IMR-90 (cell line): Measurements from ENCODE around the gene MUC5B. TPM values are rescaled to one million over a fixed set of nuclear protein-coding genes. Genes with fewer than 3 reads are reported as not detected.

ENCODE experiments used
- ATAC-seq: fragments of 200-7000 bp; cut with Tn5 transposase; 2 replicates; pipeline ENCODE4 v1.9.1; 2020; ENCODE audit warnings: low read depth, mild to moderate bottlenecking, moderate library complexity
- BruUV-seq: library from RNA; stranded (reverse); fragments of 400-500 nt; replicated peaks from 2 replicates; lab custom pipeline; 2021; lab: Mats Ljungman, UMichigan
- CTCF ChIA-PET: fragments of 300-600 bp; formaldehyde crosslinking; extraction: SDS; loops from one replicate; lab custom pipeline; 2021; ENCODE audit warnings: antibody characterized with exemption; lab: Yijun Ruan, JAX
- POLR2A ChIA-PET: fragments of 300-600 bp; sonication (Branson Sonifier 250); formaldehyde crosslinking; loops from one replicate; lab custom pipeline; 2022; ENCODE audit warnings: antibody characterized with exemption; ENCODE audit not compliant: unreplicated experiment; lab: Charles Lee
- DNase-seq: peaks from one replicate; pipeline ENCODE4 v3.0.0; 2013
- H2AFZ ChIP-seq: replicated peaks from 2 replicates; pipeline ENCODE3; 2013; ENCODE audit warnings: low read length, mild to moderate bottlenecking; ENCODE audit not compliant: poor library complexity
- H2AK5ac ChIP-seq: 2 replicates; pipeline ENCODE4 v1.6.1; 2013; ENCODE audit warnings: low read depth, low read length, inconsistent platforms
- H2AK9ac ChIP-seq: replicated peaks from 2 replicates; pipeline ENCODE3; 2013; ENCODE audit warnings: mild to moderate bottlenecking, low read depth, low read length, moderate library complexity; ENCODE audit not compliant: poor library complexity
- H2BK120ac ChIP-seq: 2 replicates; pipeline ENCODE4 v1.6.1; 2013; ENCODE audit warnings: low read depth, low read length, inconsistent platforms
- H2BK15ac ChIP-seq: 3 replicates; pipeline ENCODE4 v1.6.1; 2013; ENCODE audit warnings: low read depth, low read length, inconsistent platforms
- H2BK20ac ChIP-seq: 2 replicates; pipeline ENCODE4 v1.6.1; 2013; ENCODE audit warnings: low read depth, mild to moderate bottlenecking, inconsistent platforms, low read length, moderate library complexity
- H2BK5ac ChIP-seq: 2 replicates; pipeline ENCODE4 v1.6.1; 2013; ENCODE audit warnings: mild to moderate bottlenecking, low read depth, low read length, inconsistent platforms; ENCODE audit not compliant: poor library complexity, severe bottlenecking
- H3K14ac ChIP-seq: replicated peaks from 2 replicates; pipeline ENCODE4 v1.6.1; 2013; ENCODE audit warnings: low read depth, low read length, inconsistent platforms
- H3K18ac ChIP-seq: 2 replicates; pipeline ENCODE4 v1.6.1; 2013; ENCODE audit warnings: low read depth, low read length, control low read depth
- H3K23ac ChIP-seq: 2 replicates; pipeline ENCODE4 v1.6.1; 2013; ENCODE audit warnings: low read depth, low read length, inconsistent platforms
- H3K27ac ChIP-seq: 2 replicates; pipeline ENCODE4 v1.5.1; 2013; ENCODE audit warnings: mild to moderate bottlenecking, control low read depth, low read length; ENCODE audit not compliant: insufficient read depth
- H3K27me3 ChIP-seq: 2 replicates; pipeline ENCODE4 v1.6.1; 2013; ENCODE audit warnings: low read length; ENCODE audit not compliant: control insufficient read depth, insufficient read depth
- H3K36me3 ChIP-seq: 2 replicates; pipeline ENCODE4 v1.6.1; 2013; ENCODE audit warnings: low read length, mixed read lengths; ENCODE audit not compliant: control insufficient read depth, insufficient read depth
- H3K4ac ChIP-seq: 2 replicates; pipeline ENCODE4 v1.6.1; 2013; ENCODE audit warnings: low read depth, low read length, inconsistent platforms
- H3K4me1 ChIP-seq: 2 replicates; pipeline ENCODE4 v1.6.1; 2013; ENCODE audit warnings: low read length, mixed read lengths; ENCODE audit not compliant: control insufficient read depth, insufficient read depth
- H3K4me2 ChIP-seq: 2 replicates; pipeline ENCODE4 v1.6.1; 2013; ENCODE audit warnings: low read depth, mild to moderate bottlenecking, control low read depth, low read length, moderate library complexity
- H3K4me3 ChIP-seq: 2 replicates; pipeline ENCODE4 v1.5.1; 2013; ENCODE audit warnings: low read depth, mild to moderate bottlenecking, control low read depth, low read length, moderate library complexity; ENCODE audit not compliant: insufficient read depth
- H3K56ac ChIP-seq: 2 replicates; pipeline ENCODE4 v1.6.1; 2013; ENCODE audit warnings: low read length, inconsistent platforms; ENCODE audit not compliant: insufficient read depth; ENCODE audit errors: extremely low read depth
- H3K79me1 ChIP-seq, 2 experiments: 2 replicates each; pipeline ENCODE4 v1.6.1; 2013; ENCODE audit warnings: low read length in 2 of 2, inconsistent platforms in 1 of 2, low read depth in 1 of 2
- H3K9ac ChIP-seq: 2 replicates; pipeline ENCODE4 v1.6.1; 2013; ENCODE audit warnings: low read depth, low read length, control low read depth
- H3K9me1 ChIP-seq: 2 replicates; pipeline ENCODE4 v1.6.1; 2013; ENCODE audit warnings: low read length, inconsistent platforms; ENCODE audit not compliant: insufficient read depth
- H3K9me3 ChIP-seq: 2 replicates; pipeline ENCODE4 v1.6.1; 2013; ENCODE audit warnings: low read length; ENCODE audit not compliant: control insufficient read depth, insufficient read depth
- H4K20me1 ChIP-seq: 2 replicates; pipeline ENCODE4 v1.6.1; 2013; ENCODE audit warnings: low read length, inconsistent platforms; ENCODE audit not compliant: insufficient read depth
- H4K5ac ChIP-seq: 2 replicates; pipeline ENCODE4 v1.6.1; 2013; ENCODE audit warnings: mild to moderate bottlenecking, low read depth, low read length, control low read depth
- H4K8ac ChIP-seq, 2 experiments: 2 replicates each; pipeline ENCODE4 v1.6.1; 2013; ENCODE audit warnings: low read depth in 2 of 2, low read length in 2 of 2, control low read depth in 1 of 2, inconsistent platforms in 1 of 2
- H4K91ac ChIP-seq: 2 replicates; pipeline ENCODE4 v1.6.1; 2013; ENCODE audit warnings: low read depth, low read length, inconsistent platforms; ENCODE audit not compliant: insufficient read depth
- BHLHE40 ChIP-seq: fragments of 150-350 bp; IDR thresholded peaks from 2 replicates; pipeline ENCODE4 v1.6.1; 2016; ENCODE audit warnings: mild to moderate bottlenecking, low read depth, low read length
- CEBPB ChIP-seq: IDR thresholded peaks from 2 replicates; pipeline ENCODE4 v1.6.1; 2012; ENCODE audit warnings: low read depth, low read length, improper control_type of control experiment
- CHD1 ChIP-seq: IDR thresholded peaks from 2 replicates; pipeline ENCODE4 v1.6.1; 2012; ENCODE audit warnings: low read depth, low read length, improper control_type of control experiment
- CTCF ChIP-seq: conservative IDR thresholded peaks from 2 replicates; pipeline ENCODE4 v1.5.1; 2012; ENCODE audit warnings: mild to moderate bottlenecking, low read depth, low read length, improper control_type of control experiment
- ELK1 ChIP-seq: fragments of 150-350 bp; IDR thresholded peaks from 2 replicates; pipeline ENCODE4 v1.6.1; 2016; ENCODE audit warnings: low read depth, mild to moderate bottlenecking, low read length, moderate library complexity, borderline replicate concordance
- FOS ChIP-seq: fragments of 150-350 bp; IDR thresholded peaks from 2 replicates; pipeline ENCODE4 v1.6.1; 2016; ENCODE audit warnings: low read depth, low read length
- MAFK ChIP-seq: IDR thresholded peaks from 2 replicates; pipeline ENCODE4 v1.6.1; 2012; ENCODE audit warnings: low read depth, low read length, improper control_type of control experiment
- MAZ ChIP-seq: IDR thresholded peaks from 2 replicates; pipeline ENCODE4 v1.6.1; 2012; ENCODE audit warnings: low read depth, mild to moderate bottlenecking, low read length, improper control_type of control experiment, moderate library complexity, borderline replicate concordance
- MXI1 ChIP-seq: IDR thresholded peaks from 2 replicates; pipeline ENCODE4 v1.6.1; 2012; ENCODE audit warnings: low read depth, mild to moderate bottlenecking, low read length, moderate library complexity, borderline replicate concordance
- NFE2L2 ChIP-seq: fragments of 150-350 bp; IDR thresholded peaks from 2 replicates; pipeline ENCODE4 v1.6.1; 2016; ENCODE audit warnings: low read depth, mild to moderate bottlenecking, low read length
- POLR2A ChIP-seq: IDR thresholded peaks from 2 replicates; pipeline ENCODE4 v1.6.1; 2012; ENCODE audit warnings: mild to moderate bottlenecking, low read depth, low read length
- RAD21 ChIP-seq: IDR thresholded peaks from 2 replicates; pipeline ENCODE4 v1.6.1; 2012; ENCODE audit warnings: low read length, improper control_type of control experiment
- RCOR1 ChIP-seq: IDR thresholded peaks from 2 replicates; pipeline ENCODE4 v1.6.1; 2012; ENCODE audit warnings: mild to moderate bottlenecking, low read length, improper control_type of control experiment; ENCODE audit not compliant: insufficient replicate concordance
- RFX5 ChIP-seq: IDR thresholded peaks from 2 replicates; pipeline ENCODE4 v1.8.0; 2012; ENCODE audit warnings: low read depth, mild to moderate bottlenecking, low read length, moderate library complexity
- SMC3 ChIP-seq: fragments of 150-350 bp; IDR thresholded peaks from 2 replicates; pipeline ENCODE4 v1.6.1; 2016; ENCODE audit warnings: low read depth, mild to moderate bottlenecking, antibody characterized with exemption, low read length, moderate library complexity
- USF2 ChIP-seq: fragments of 150-350 bp; IDR thresholded peaks from 2 replicates; pipeline ENCODE4 v1.6.1; 2017; ENCODE audit warnings: mild to moderate bottlenecking, antibody characterized with exemption, low read length, low read depth
- WGBS, 2 experiments: methylation state at CpG; one replicate each; pipeline versions ENCODE4 v1.1.5 to v1.1.7; 2013; ENCODE audit warnings: missing lambda C conversion rate in 2 of 2; ENCODE audit not compliant: insufficient read length in 1 of 2; ENCODE audit errors: extremely low coverage in 2 of 2; 5-methylcytosine and 5-hydroxymethylcytosine counted together
- dilution Hi-C: fragments of 300-500 bp; cut with HindIII; formaldehyde crosslinking; loops from one replicate; pipeline ENCODE4 v1.14.3; 2018; ENCODE audit warnings: low sequenced_read_pairs; ENCODE audit not compliant: unreplicated experiment
- in situ Hi-C: fragments of 300-500 bp; cut with MboI; formaldehyde crosslinking; loops from 3 replicates; pipeline ENCODE4 v1.14.3; 2019; ENCODE audit warnings: low sequenced_read_pairs, inconsistent platforms, mixed read lengths
- intact Hi-C: fragments of 100-400 bp; cut with micrococcal nuclease; formaldehyde crosslinking; loops from 2 replicates; pipeline ENCODE4 v1.10.0; 2022
- polyA plus RNA-seq, 3 experiments: library from polyadenylated mRNA; depleted of rRNA; stranded (reverse); fragments of >200 nt; gene quantifications; 2 replicates each; pipeline ENCODE4 v1.2.3, GENCODE V29; 2012; ENCODE audit warnings: low replicate concordance in 1 of 3
- total RNA-seq: library from RNA; depleted of rRNA; stranded (reverse); fragments of >200 nt; gene quantifications from 2 replicates; pipeline ENCODE4 v1.2.3, GENCODE V29; 2012

MUC5B gene
- total and polyA plus RNA-seq, 2 of the 4 experiments (the other 2 are of a cell fraction), result not detected

- intact Hi-C loops, result no loop called here
- H3K18ac ChIP-seq, result no peak overlapping the region
- H2BK20ac ChIP-seq, result no peak overlapping the region
- no peak overlapping the region for H3K27ac ChIP-seq
- H3K56ac ChIP-seq, result no peak overlapping the region
- dilution Hi-C loops, result no loop called here
- H3K4ac ChIP-seq, result no peak overlapping the region
- H2AK5ac ChIP-seq, result no peak overlapping the region
- ATAC-seq (no peak), DNase-seq (no peak)
- no peaks in the 10 kb centered on the region for H3K4me1 ChIP-seq
- no peaks in the 10 kb centered on the region for H3K79me1 ChIP-seq
- no peak overlapping the region for H2AFZ ChIP-seq
- H3K9me1 ChIP-seq, result no peaks in the 10 kb centered on the region
- H3K27me3 ChIP-seq, result no peaks in the 10 kb centered on the region
- no peak overlapping the region for H2AK9ac ChIP-seq
- no peak overlapping the region for H2BK5ac ChIP-seq
- in situ Hi-C loops, result no loop called here
- no TSS peak for BruUV-seq
- peaks cover 14% of the 10 kb centered on the region; the same call in 1 of the 2 replicates for H3K9me3 ChIP-seq
- no peak overlapping the region for H3K14ac ChIP-seq
- H3K4me3 ChIP-seq, result no peak overlapping the region
- H2BK15ac ChIP-seq, result no peak overlapping the region
- H3K36me3 ChIP-seq, result no peaks in the 10 kb centered on the region
- TF ChIP-seq USF2 (no peak), NFE2L2 (no peak), SMC3 (no peak), RAD21 (no peak), MXI1 (no peak), RFX5 (no peak), MAZ (no peak), CHD1 (no peak), CTCF (no peak), FOS (no peak), RCOR1 (no peak), POLR2A (no peak), MAFK (no peak), ELK1 (no peak), BHLHE40 (no peak), CEBPB (no peak)
- no peaks in the 10 kb centered on the region for H4K20me1 ChIP-seq
- ChIA-PET CTCF (no interaction called here), POLR2A (no interaction called here)
- H4K5ac ChIP-seq, result no peak overlapping the region
- WGBS, 2 experiments, result 86% methylated on average over 13 of the region's 16 CpGs; no CpG with 5 or more reads in 1 of the 2 experiments
- no peak overlapping the region for H4K91ac ChIP-seq
- H3K4me2 ChIP-seq, result no peak overlapping the region
- no peak overlapping the region for H4K8ac ChIP-seq
- no peak overlapping the region for H3K23ac ChIP-seq
- H3K9ac ChIP-seq, result no peak overlapping the region
- H2BK120ac ChIP-seq, result no peak overlapping the region
Observed at GRCh38 chr11:1251236-1251770, 28.4 kb downstream of the MUC5B start.
